Measurements from ENCODE around the gene WNT2B.

GRCh38 chr1:112549590-112549989, 40.8 kb downstream of the WNT2B start:
- TF ChIP-seq POLR2A (IDR thresholded peaks at IDR 0.05) (no peak), CTCF (IDR thresholded peaks at IDR 0.05) (no peak), EP300 (IDR thresholded peaks at IDR 0.05) (no peak), POLR2AphosphoS5 (IDR thresholded peaks at IDR 0.05) (no peak)

Measured in gastroesophageal sphincter (tissue), 3 donors.